IPS-20b (cell line): Measurements from ENCODE around the gene PHC2.

Source experiments
- H3K27ac ChIP-seq: one replicate; pipeline ENCODE4 v1.5.1; 2013; ENCODE audit warnings: low read length
- H3K27me3 ChIP-seq: 2 replicates; pipeline ENCODE4 v1.6.1; 2013; ENCODE audit warnings: mild to moderate bottlenecking, low read length, inconsistent platforms; ENCODE audit not compliant: insufficient read depth
- H3K36me3 ChIP-seq: 2 replicates; pipeline ENCODE4 v1.6.1; 2013; ENCODE audit warnings: low read depth, mild to moderate bottlenecking, inconsistent platforms, low read length, moderate library complexity; ENCODE audit not compliant: insufficient read depth
- H3K4me1 ChIP-seq: 2 replicates; pipeline ENCODE4 v1.6.1; 2013; ENCODE audit warnings: mild to moderate bottlenecking, control low read depth, inconsistent platforms, low read length, moderate library complexity; ENCODE audit not compliant: insufficient read depth
- H3K4me3 ChIP-seq: 2 replicates; pipeline ENCODE4 v1.5.1; 2013; ENCODE audit warnings: mild to moderate bottlenecking, low read length, inconsistent platforms
- H3K9ac ChIP-seq: 2 replicates; pipeline ENCODE4 v1.6.1; 2013; ENCODE audit warnings: low read depth, mild to moderate bottlenecking, inconsistent platforms, low read length, moderate library complexity
- H3K9me3 ChIP-seq: 2 replicates; pipeline ENCODE4 v1.6.1; 2013; ENCODE audit warnings: mild to moderate bottlenecking, low read depth, low read length, inconsistent platforms; ENCODE audit not compliant: insufficient read depth

Gene PHC2

DNA sequence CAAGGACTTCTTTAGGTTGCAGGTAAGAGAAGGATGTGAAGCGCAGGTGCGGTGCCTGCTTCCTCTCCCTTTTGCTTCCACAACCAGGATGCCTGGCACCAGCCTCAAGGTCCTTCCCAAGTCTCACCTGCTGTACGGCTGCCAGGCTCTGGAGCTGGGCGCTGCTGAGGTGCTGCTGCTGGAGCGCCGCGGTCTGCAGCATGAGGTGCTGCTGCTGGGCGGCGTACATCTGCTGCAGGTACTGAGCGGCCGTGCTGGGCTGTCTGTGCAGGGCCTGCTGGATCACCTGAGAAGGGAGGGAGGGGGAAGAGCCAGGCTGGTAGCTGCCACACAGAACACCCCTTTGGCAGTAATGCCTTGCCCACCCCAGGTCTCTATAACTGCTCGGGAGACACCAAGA is 58.7 kb downstream of the PHC2 start:
- no peaks in the 10 kb centered on the region for H3K9me3 ChIP-seq
- no peak overlapping the region for H3K4me3 ChIP-seq
- no peak overlapping the region for H3K9ac ChIP-seq
- no peak overlapping the region for H3K27ac ChIP-seq
- no peaks in the 10 kb centered on the region; the same call in none of the 2 replicates for H3K27me3 ChIP-seq
- H3K36me3 ChIP-seq = no peaks in the 10 kb centered on the region
- no peaks in the 10 kb centered on the region; the same call in 1 of the 2 replicates for H3K4me1 ChIP-seq

GRCh38 chr1:33371334-33371733 is 59.6 kb downstream of the PHC2 start:
- no peak overlapping the region for H3K9ac ChIP-seq
- no peak overlapping the region for H3K27ac ChIP-seq
- peaks cover 7% of the 10 kb centered on the region for H3K27me3 ChIP-seq
- no peaks in the 10 kb centered on the region for H3K36me3 ChIP-seq
- no peaks in the 10 kb centered on the region; the same call in 1 of the 2 replicates for H3K4me1 ChIP-seq
- H3K9me3 ChIP-seq = no peaks in the 10 kb centered on the region
- H3K4me3 ChIP-seq = no peak overlapping the region

DNA sequence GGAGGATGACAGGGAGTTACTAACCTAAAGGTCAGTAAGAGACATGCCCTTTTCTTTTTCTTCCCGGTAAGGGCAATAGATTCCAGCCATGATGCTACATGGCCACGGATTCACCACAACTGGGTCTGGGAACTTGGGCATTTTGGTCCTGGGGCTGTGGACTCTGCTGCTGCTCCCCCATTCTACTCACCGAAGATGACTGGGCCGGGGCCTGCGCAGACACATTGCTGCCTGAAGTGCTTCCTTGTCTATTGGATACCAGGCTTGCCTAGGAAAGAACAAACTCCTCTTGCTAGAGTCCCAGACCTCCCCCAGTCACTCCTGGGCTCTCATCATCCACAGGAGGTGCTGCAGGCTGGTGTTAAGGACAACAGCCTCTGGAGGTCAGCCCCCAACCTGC is 60.1 kb downstream of the PHC2 start:
- H3K9ac ChIP-seq = no peak overlapping the region
- H3K4me3 ChIP-seq = no peak overlapping the region
- no peaks in the 10 kb centered on the region for H3K36me3 ChIP-seq
- H3K27me3 ChIP-seq = peaks cover 9% of the 10 kb centered on the region
- no peaks in the 10 kb centered on the region for H3K9me3 ChIP-seq
- H3K27ac ChIP-seq = no peak overlapping the region
- H3K4me1 ChIP-seq = no peaks in the 10 kb centered on the region; the same call in 1 of the 2 replicates

DNA sequence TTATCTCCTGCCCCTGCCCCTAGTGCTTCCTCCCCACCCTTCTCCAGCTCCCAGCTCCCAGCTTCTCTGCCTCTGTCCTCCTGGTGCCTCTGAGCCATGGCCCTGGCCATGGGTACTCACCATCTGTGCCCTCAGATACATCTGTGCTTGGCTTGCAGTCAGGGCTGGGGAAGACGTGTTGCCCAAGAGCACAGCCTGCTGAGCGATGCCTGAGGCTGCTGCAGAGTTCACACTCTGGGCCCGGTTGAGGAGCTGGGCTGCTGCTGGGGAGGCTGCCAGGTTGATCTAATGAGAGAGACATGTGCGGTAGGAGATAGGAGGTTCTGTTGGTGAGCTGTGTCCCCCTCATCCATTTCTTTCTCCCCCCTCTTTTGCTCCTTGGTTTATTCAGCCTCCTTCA is 60.6 kb downstream of the PHC2 start:
- Histone ChIP-seq H3K9ac (no peak overlapping the region), H3K27ac (no peak overlapping the region)

GRCh38 chr1:33369764-33370163 is 61.1 kb downstream of the PHC2 start:
- no peaks in the 10 kb centered on the region for H3K36me3 ChIP-seq
- H3K4me1 ChIP-seq = peaks cover 2% of the 10 kb centered on the region; the same call in 1 of the 2 replicates
- H3K4me3 ChIP-seq = no peak overlapping the region
- no peak overlapping the region for H3K9ac ChIP-seq
- peaks cover 18% of the 10 kb centered on the region for H3K27me3 ChIP-seq
- H3K27ac ChIP-seq = no peak overlapping the region
- no peaks in the 10 kb centered on the region for H3K9me3 ChIP-seq

More for the DNA sequence above, 60.6 kb downstream of the PHC2 start:
- H3K36me3 ChIP-seq = no peaks in the 10 kb centered on the region
- H3K4me1 ChIP-seq = no peaks in the 10 kb centered on the region; the same call in 1 of the 2 replicates
- no peak overlapping the region for H3K4me3 ChIP-seq
- peaks cover 15% of the 10 kb centered on the region for H3K27me3 ChIP-seq
- H3K9me3 ChIP-seq = no peaks in the 10 kb centered on the region

- Histone ChIP-seq H3K4me1 (peaks cover 9% of the 10 kb centered on the region; the same call in 1 of the 2 replicates), H3K27me3 (peaks cover 18% of the 10 kb centered on the region), H3K4me3 (no peak overlapping the region), H3K9me3 (no peaks in the 10 kb centered on the region), H3K27ac (no peak overlapping the region), H3K9ac (no peak overlapping the region), H3K36me3 (no peaks in the 10 kb centered on the region)
These were observed 61.8 kb downstream of the PHC2 start for GRCh38 chr1:33369081-33369480.

GRCh38 chr1:33368431-33368830 is 62.5 kb downstream of the PHC2 start:
- Histone ChIP-seq H3K27me3 (peaks cover 18% of the 10 kb centered on the region), H3K4me1 (peaks cover 12% of the 10 kb centered on the region), H3K9me3 (no peaks in the 10 kb centered on the region), H3K36me3 (no peaks in the 10 kb centered on the region), H3K27ac (no peak overlapping the region), H3K9ac (no peak overlapping the region), H3K4me3 (no peak overlapping the region)

GRCh38 chr1:33367485-33368405 is 63.1 kb downstream of the PHC2 start:
- peaks cover 19% of the 10 kb centered on the region for H3K4me1 ChIP-seq
- no peak overlapping the region for H3K9ac ChIP-seq
- no peak overlapping the region for H3K27ac ChIP-seq

GRCh38 chr1:33366762-33367484 is 64.0 kb downstream of the PHC2 start:
- no peak overlapping the region for H3K9ac ChIP-seq
- peaks cover 27% of the 10 kb centered on the region for H3K4me1 ChIP-seq
- no peak overlapping the region for H3K4me3 ChIP-seq
- H3K9me3 ChIP-seq = no peaks in the 10 kb centered on the region
- H3K36me3 ChIP-seq = no peaks in the 10 kb centered on the region
- no peak overlapping the region for H3K27ac ChIP-seq
- H3K27me3 ChIP-seq = peaks cover 26% of the 10 kb centered on the region

More at GRCh38 chr1:33367485-33368405, 63.1 kb downstream of the PHC2 start:
- Histone ChIP-seq H3K27me3 (peaks cover 18% of the 10 kb centered on the region), H3K36me3 (no peaks in the 10 kb centered on the region), H3K9me3 (no peaks in the 10 kb centered on the region), H3K4me3 (no peak overlapping the region)

DNA sequence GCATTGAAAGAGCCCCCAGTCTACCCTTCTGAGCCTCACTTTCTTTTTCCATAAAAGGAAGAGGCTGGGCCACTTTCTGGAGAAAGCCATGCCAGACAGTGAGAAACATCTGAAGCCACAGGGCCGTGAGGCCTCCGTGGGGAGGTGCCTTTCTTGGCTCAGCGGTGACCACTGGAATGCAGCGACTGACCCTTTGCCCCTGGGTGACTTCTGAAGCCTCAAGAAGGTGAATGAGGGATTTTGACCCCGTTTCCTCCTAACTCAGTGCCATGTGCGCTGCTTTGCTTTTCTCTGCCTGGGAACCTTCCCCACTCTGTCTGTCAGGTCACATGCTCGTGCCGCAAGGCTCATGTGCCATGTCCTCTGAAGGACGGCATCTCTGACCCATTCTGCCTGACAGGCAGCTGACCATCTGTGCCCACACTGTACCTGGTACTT is 65.3 kb downstream of the PHC2 start:
- no peaks in the 10 kb centered on the region for H3K36me3 ChIP-seq
- H3K9ac ChIP-seq = peak overlapping the region; percentile 34; the same call in 1 of the 2 replicates
- peaks cover 31% of the 10 kb centered on the region for H3K4me1 ChIP-seq
- no peaks in the 10 kb centered on the region for H3K9me3 ChIP-seq
- H3K27ac ChIP-seq = no peak overlapping the region
- no peak overlapping the region for H3K4me3 ChIP-seq
- peaks cover 29% of the 10 kb centered on the region for H3K27me3 ChIP-seq

- Histone ChIP-seq H3K4me1 (peaks cover 34% of the 10 kb centered on the region), H3K27ac (peak overlapping the region; percentile 34), H3K9me3 (no peaks in the 10 kb centered on the region), H3K9ac (no peak overlapping the region; the same call in 1 of the 2 replicates), H3K27me3 (peaks cover 38% of the 10 kb centered on the region), H3K4me3 (peak overlapping the region; percentile 6; the same call in 1 of the 2 replicates), H3K36me3 (no peaks in the 10 kb centered on the region)
These were observed 66.4 kb downstream of the PHC2 start for GRCh38 chr1:33364565-33364918.
